Mesodermal cell (in vitro differentiated cells): Measurements from ENCODE around the gene NID1.
"Not testable (repeated sequence)": the region's sequence is repeated elsewhere in the genome, so short reads cannot be mapped to it uniquely, and the experiment has no call there.

Experiments used
- H3K27ac ChIP-seq: 2 replicates; pipeline ENCODE4 v1.7.0; 2013; ENCODE audit warnings: mild to moderate bottlenecking, low read depth, low read length, moderate library complexity; ENCODE audit not compliant: severe bottlenecking
- H3K36me3 ChIP-seq: 2 replicates; pipeline ENCODE4 v1.7.1; 2013; ENCODE audit warnings: mild to moderate bottlenecking, low read length, moderate library complexity; ENCODE audit not compliant: control insufficient read depth, insufficient read depth
- H3K4me1 ChIP-seq: one replicate; pipeline ENCODE4 v1.7.1; 2013; ENCODE audit warnings: mild to moderate bottlenecking, low read length; ENCODE audit not compliant: insufficient read depth, control insufficient read depth, poor library complexity, severe bottlenecking
- H3K4me3 ChIP-seq: 2 replicates; pipeline ENCODE4 v1.7.0; 2013; ENCODE audit warnings: low read length, control low read depth, mild to moderate bottlenecking; ENCODE audit not compliant: insufficient read depth, poor library complexity, severe bottlenecking; ENCODE audit errors: extremely low read depth
- H3K9me3 ChIP-seq: 2 replicates; pipeline ENCODE4 v1.7.1; 2013; ENCODE audit warnings: mild to moderate bottlenecking, low read length, moderate library complexity; ENCODE audit not compliant: control insufficient read depth
- WGBS, 2 experiments: methylation state at CpG; one replicate each; pipeline ENCODE4 v1.1.5; 2013; ENCODE audit warnings: missing lambda C conversion rate in 2 of 2; ENCODE audit not compliant: insufficient coverage in 2 of 2; 5-methylcytosine and 5-hydroxymethylcytosine counted together

NID1 gene

GRCh38 chr1:236078993-236079392 is 14.1 kb upstream of the NID1 start:
- peaks cover 12% of the 10 kb centered on the region for H3K4me1 ChIP-seq
- WGBS, 2 experiments: 100% methylated on average over 1 to 2 of the region's 2 CpGs

GRCh38 chr1:236078077-236078476 is 13.2 kb upstream of the NID1 start:
- not testable (repeated sequence) for H3K27ac ChIP-seq, H3K9me3 ChIP-seq, H3K4me3 ChIP-seq, H3K36me3 ChIP-seq, H3K4me1 ChIP-seq
- 80 to 88% methylated on average over 1 of the region's 4 CpGs for WGBS, 2 experiments

More at GRCh38 chr1:236078993-236079392, 14.1 kb upstream of the NID1 start:
- no peaks in the 10 kb centered on the region for H3K9me3 ChIP-seq
- no peaks in the 10 kb centered on the region for H3K36me3 ChIP-seq
- H3K4me3 ChIP-seq: no peak overlapping the region
- H3K27ac ChIP-seq: no peak overlapping the region

GRCh38 chr1:236075848-236076247 is 11.0 kb upstream of the NID1 start:
- Histone ChIP-seq H3K9me3 (no peaks in the 10 kb centered on the region), H3K36me3 (no peaks in the 10 kb centered on the region), H3K27ac (no peak overlapping the region), H3K4me3 (no peak overlapping the region), H3K4me1 (no peaks in the 10 kb centered on the region)
- 81 to 88% methylated on average over 3 to 4 of the region's 4 CpGs for WGBS, 2 experiments

GRCh38 chr1:236073307-236073897 is 8.5 kb upstream of the NID1 start:
- 85 to 94% methylated on average over 2 of the region's 4 CpGs for WGBS, 2 experiments
- Histone ChIP-seq H3K9me3 (peaks cover 3% of the 10 kb centered on the region), H3K4me3 (no peak overlapping the region), H3K27ac (no peak overlapping the region), H3K36me3 (no peaks in the 10 kb centered on the region), H3K4me1 (no peaks in the 10 kb centered on the region)

- no peaks in the 10 kb centered on the region for H3K4me1 ChIP-seq
- H3K9me3 ChIP-seq: peaks cover 3% of the 10 kb centered on the region
- H3K4me3 ChIP-seq: no peak overlapping the region
- H3K36me3 ChIP-seq: no peaks in the 10 kb centered on the region
- no peak overlapping the region for H3K27ac ChIP-seq
- WGBS, 2 experiments: 94 to 96% methylated on average over 2 to 3 of the region's 5 CpGs
Observed at GRCh38 chr1:236072001-236072400, 7.1 kb upstream of the NID1 start.

- H3K36me3 ChIP-seq: no peaks in the 10 kb centered on the region
- H3K27ac ChIP-seq: no peak overlapping the region
- peaks cover 3% of the 10 kb centered on the region for H3K9me3 ChIP-seq
- peaks cover under 1% of the 10 kb centered on the region for H3K4me1 ChIP-seq
- H3K4me3 ChIP-seq: no peak overlapping the region
Observed at GRCh38 chr1:236070753-236071152, 5.9 kb upstream of the NID1 start.

GRCh38 chr1:236069796-236070195 is 4.9 kb upstream of the NID1 start:
- 90 to 95% methylated on average over 1 to 2 of the region's 5 CpGs for WGBS, 2 experiments
- peaks cover 3% of the 10 kb centered on the region for H3K9me3 ChIP-seq
- no peak overlapping the region for H3K27ac ChIP-seq
- peaks cover 4% of the 10 kb centered on the region for H3K4me1 ChIP-seq
- no peak overlapping the region for H3K4me3 ChIP-seq
- no peaks in the 10 kb centered on the region for H3K36me3 ChIP-seq

GRCh38 chr1:236067854-236068454 is 3.1 kb upstream of the NID1 start:
- H3K27ac ChIP-seq: no peak overlapping the region
- H3K9me3 ChIP-seq: peaks cover 3% of the 10 kb centered on the region
- 89 to 92% methylated on average over 2 to 11 of the region's 12 CpGs for WGBS, 2 experiments
- H3K4me3 ChIP-seq: no peak overlapping the region
- H3K36me3 ChIP-seq: no peaks in the 10 kb centered on the region
- peaks cover 4% of the 10 kb centered on the region for H3K4me1 ChIP-seq

GRCh38 chr1:236066828-236067386 is 2.0 kb upstream of the NID1 start:
- WGBS, 2 experiments: 81 to 92% methylated on average over 5 to 6 of the region's 6 CpGs
- Histone ChIP-seq H3K4me1 (peaks cover 4% of the 10 kb centered on the region), H3K9me3 (peaks cover 3% of the 10 kb centered on the region), H3K27ac (no peak overlapping the region), H3K36me3 (peaks cover 7% of the 10 kb centered on the region), H3K4me3 (no peak overlapping the region)

- no peak overlapping the region for H3K27ac ChIP-seq
- H3K4me3 ChIP-seq: no peak overlapping the region
- 49 to 60% methylated on average over 2 of the region's 6 CpGs for WGBS, 2 experiments
- peaks cover 3% of the 10 kb centered on the region for H3K9me3 ChIP-seq
- peaks cover 16% of the 10 kb centered on the region for H3K36me3 ChIP-seq
- peaks cover 4% of the 10 kb centered on the region for H3K4me1 ChIP-seq
Observed at GRCh38 chr1:236066054-236066453, 1.2 kb upstream of the NID1 start.

- 4 to 8% methylated on average over 17 of the region's 17 CpGs for WGBS, 2 experiments
- Histone ChIP-seq H3K27ac (no peak overlapping the region), H3K4me3 (peak overlapping the region; percentile 78)
Observed at GRCh38 chr1:236065509-236066005, 667 bp upstream of the NID1 start.

More at GRCh38 chr1:236065509-236066005, 667 bp upstream of the NID1 start:
- Histone ChIP-seq H3K36me3 (peaks cover 20% of the 10 kb centered on the region), H3K4me1 (peaks cover 4% of the 10 kb centered on the region), H3K9me3 (peaks cover under 1% of the 10 kb centered on the region)
